Measurements from ENCODE around the gene CLN6. TPM values are rescaled to one million over a fixed set of nuclear protein-coding genes. Genes with fewer than 3 reads are reported as not detected.

The CLN6 gene
- total RNA-seq, 1 experiment from 2014 or later, result 71.9 TPM

GRCh38 chr15:68277131-68277602, 47.6 kb upstream of the CLN6 start:
- no peak for DNase-seq
- Mint-ChIP-seq H3K27ac (peak overlapping the region; percentile 98 to 99 (median 98)), H3K36me3 (ENCODE audit: insufficient read depth in 1 of 3, low read depth in 3 of 3) (peaks cover 0 to 19% (median 1%) of the 10 kb centered on the region in 3 experiments; a peak in 5 of 7 replicates), H3K4me1 (peaks cover 50 to 64% of the 10 kb centered on the region in 2 experiments), H3K4me3 (peak overlapping the region; percentile 97 to 98), H3K9me3 (no peaks in the 10 kb centered on the region), H3K27me3 (ENCODE audit: low read depth) (no peaks in the 10 kb centered on the region)
- Histone ChIP-seq H3K79me2 (ENCODE audit: insufficient read depth, low read length) (peaks cover 31% of the 10 kb centered on the region), H3K4me2 (ENCODE audit: insufficient read depth, insufficient read length, low read length) (peak overlapping the region; percentile 61), H4K91ac (ENCODE audit: insufficient read length, low read depth, low read length) (no peak overlapping the region), H3K23ac (ENCODE audit: insufficient read length, low read depth, low read length) (no peak overlapping the region), H2BK12ac (ENCODE audit: insufficient read length, low read depth, low read length) (no peak overlapping the region), H4K8ac (replicated peaks; ENCODE audit: insufficient read length, low read depth, low read length) (no peak overlapping the region), H3K14ac (ENCODE audit: insufficient read depth, low read length) (peak overlapping the region; percentile 57), H2BK5ac (ENCODE audit: insufficient read length, low read length) (no peak overlapping the region), H2BK15ac (ENCODE audit: low read depth, low read length) (no peak overlapping the region), H3K23me2 (ENCODE audit: insufficient read length, low read depth, low read length, poor library complexity, severe bottlenecking) (peaks cover 13% of the 10 kb centered on the region), H3K4me1 (ENCODE audit: insufficient read depth, low read length) (peaks cover 6% of the 10 kb centered on the region), H2AK5ac (ENCODE audit: insufficient read length, low read length) (no peak overlapping the region), H3K9ac (ENCODE audit: extremely low read depth, insufficient read length, low read length) (peak overlapping the region; percentile 61), H3K4ac (ENCODE audit: low read depth, low read length) (no peak overlapping the region; the same call in 1 of the 2 replicates), H3K9me3 (ENCODE audit: control insufficient read depth, low read depth, low read length) (no peaks in the 10 kb centered on the region), H3K56ac (ENCODE audit: insufficient read length, low read depth, low read length) (no peak overlapping the region), H3K18ac (ENCODE audit: insufficient read length, low read depth, low read length) (peak overlapping the region; percentile 86), H2AFZ (ENCODE audit: low read length) (peak overlapping the region; percentile 1), H4K20me1 (ENCODE audit: control insufficient read depth, insufficient read depth, insufficient read length) (no peaks in the 10 kb centered on the region), H4K5ac (ENCODE audit: insufficient read length, low read depth, low read length) (peak overlapping the region; percentile 13), H3K27ac (ENCODE audit: insufficient read length, low read depth, low read length) (peak overlapping the region; percentile 86), H3K79me1 (ENCODE audit: insufficient read depth, low read depth, low read length, poor library complexity, severe bottlenecking) (no peaks in the 10 kb centered on the region), H3K27me3 (ENCODE audit: insufficient read depth, low read length) (no peaks in the 10 kb centered on the region), H3T11ph (ENCODE audit: low read length) (peak overlapping the region; percentile 21), H2BK20ac (ENCODE audit: low read depth, low read length, poor library complexity, severe bottlenecking) (no peak overlapping the region), H2BK120ac (ENCODE audit: low read depth, low read length, poor library complexity, severe bottlenecking) (no peak overlapping the region)
- TF ChIP-seq CTCF (conservative IDR thresholded peaks at IDR 0.05), result no peak
- no CpG with 5 or more reads among the region's 25 CpGs for WGBS (ENCODE audit: extremely low coverage, insufficient read length, low lambda C conversion rate)

All from H9 (cell line).